Measurements from ENCODE around the gene ABCB4. TPM values are rescaled to one million over a fixed set of nuclear protein-coding genes. Genes with fewer than 3 reads are reported as not detected.

Gene ABCB4
- total and polyA plus RNA-seq, 2 donors from 2014 or later: 2.0 TPM

GRCh38 chr7:87413029-87413428 is 62.5 kb downstream of the ABCB4 start:
- no peaks in the 10 kb centered on the region for H3K27me3 ChIP-seq (ENCODE audit: control insufficient read depth, insufficient read depth, low read length)
- intact Hi-C loops (cut with DNase I): no loop called here
- no peaks in the 10 kb centered on the region for H3K9me3 ChIP-seq (ENCODE audit: control insufficient read depth in 2 of 3, insufficient read depth in 1 of 3, low read length in 3 of 3)
- no peak for TF ChIP-seq CTCF (IDR thresholded peaks at IDR 0.05; ENCODE audit: borderline replicate concordance, extremely low read depth, insufficient read depth)
- no peak for FAIRE-seq
- H3K9ac ChIP-seq (ENCODE audit: low read length in 3 of 3): no peak overlapping the region
- no peak overlapping the region for H3K27ac ChIP-seq (ENCODE audit: low read depth in 2 of 2, low read length in 2 of 2)
- no peak for DNase-seq
- H3K4me3 ChIP-seq (ENCODE audit: low read length in 3 of 3): no peak overlapping the region
- no peaks in the 10 kb centered on the region for H3K4me1 ChIP-seq (ENCODE audit: control insufficient read depth in 2 of 3, insufficient read depth in 2 of 3, low read depth in 1 of 3, low read length in 3 of 3)
- H3K36me3 ChIP-seq (ENCODE audit: control insufficient read depth in 2 of 3, insufficient read depth in 3 of 3, low read length in 3 of 3): no peaks in the 10 kb centered on the region

- Histone ChIP-seq H3K4me1 (ENCODE audit: control insufficient read depth in 2 of 3, insufficient read depth in 2 of 3, low read depth in 1 of 3, low read length in 3 of 3) (no peaks in the 10 kb centered on the region), H3K27ac (ENCODE audit: low read depth in 2 of 2, low read length in 2 of 2) (no peak overlapping the region), H3K9ac (ENCODE audit: low read length in 3 of 3) (no peak overlapping the region), H3K27me3 (ENCODE audit: control insufficient read depth, insufficient read depth, low read length) (no peaks in the 10 kb centered on the region), H3K9me3 (ENCODE audit: control insufficient read depth in 2 of 3, insufficient read depth in 1 of 3, low read length in 3 of 3) (no peaks in the 10 kb centered on the region), H3K36me3 (ENCODE audit: control insufficient read depth in 2 of 3, insufficient read depth in 3 of 3, low read length in 3 of 3) (no peaks in the 10 kb centered on the region), H3K4me3 (ENCODE audit: low read length in 3 of 3) (no peak overlapping the region)
- no peak for DNase-seq
- TF ChIP-seq CTCF (IDR thresholded peaks at IDR 0.05; ENCODE audit: borderline replicate concordance, extremely low read depth, insufficient read depth): no peak
- intact Hi-C loops (cut with DNase I): no loop called here
- no peak for FAIRE-seq
These were observed 64.3 kb downstream of the ABCB4 start for GRCh38 chr7:87411186-87411585.

GRCh38 chr7:87404674-87405073 is 70.8 kb downstream of the ABCB4 start:
- Histone ChIP-seq H3K36me3 (ENCODE audit: control insufficient read depth in 2 of 3, insufficient read depth in 3 of 3, low read length in 3 of 3) (no peaks in the 10 kb centered on the region), H3K27me3 (ENCODE audit: control insufficient read depth, insufficient read depth, low read length) (no peaks in the 10 kb centered on the region), H3K4me3 (ENCODE audit: low read length in 3 of 3) (no peak overlapping the region), H3K27ac (ENCODE audit: low read depth in 2 of 2, low read length in 2 of 2) (no peak overlapping the region), H3K9me3 (ENCODE audit: control insufficient read depth in 2 of 3, insufficient read depth in 1 of 3, low read length in 3 of 3) (no peaks in the 10 kb centered on the region), H3K4me1 (ENCODE audit: control insufficient read depth in 2 of 3, insufficient read depth in 2 of 3, low read depth in 1 of 3, low read length in 3 of 3) (no peaks in the 10 kb centered on the region), H3K9ac (ENCODE audit: low read length in 3 of 3) (no peak overlapping the region)
- TF ChIP-seq CTCF (IDR thresholded peaks at IDR 0.05; ENCODE audit: borderline replicate concordance, extremely low read depth, insufficient read depth): no peak
- DNase-seq (no peak), FAIRE-seq (no peak)
- intact Hi-C loops (cut with DNase I): no loop called here

- intact Hi-C loops (cut with DNase I): no loop called here
- FAIRE-seq (no peak), DNase-seq (peak in 2 of 5 donors; percentile 48 to 49)
- no peaks in the 10 kb centered on the region for H3K9me3 ChIP-seq (ENCODE audit: control insufficient read depth in 2 of 3, insufficient read depth in 1 of 3, low read length in 3 of 3)
- H3K4me3 ChIP-seq (ENCODE audit: low read length in 3 of 3): no peak overlapping the region
- no peak for TF ChIP-seq CTCF (IDR thresholded peaks at IDR 0.05; ENCODE audit: borderline replicate concordance, extremely low read depth, insufficient read depth)
- H3K4me1 ChIP-seq (ENCODE audit: control insufficient read depth in 2 of 3, insufficient read depth in 2 of 3, low read depth in 1 of 3, low read length in 3 of 3): no peaks in the 10 kb centered on the region
- H3K27me3 ChIP-seq (ENCODE audit: control insufficient read depth, insufficient read depth, low read length): no peaks in the 10 kb centered on the region
- no peak overlapping the region for H3K27ac ChIP-seq (ENCODE audit: low read depth in 2 of 2, low read length in 2 of 2)
- no peak overlapping the region for H3K9ac ChIP-seq (ENCODE audit: low read length in 3 of 3)
- peaks cover 0 to 15% (median 0%) of the 10 kb centered on the region in 3 donors for H3K36me3 ChIP-seq (ENCODE audit: control insufficient read depth in 2 of 3, insufficient read depth in 3 of 3, low read length in 3 of 3)
These were observed 77.0 kb downstream of the ABCB4 start for GRCh38 chr7:87398446-87398845.
